ENCODE data around the gene POFUT2.

- TF ChIP-seq CTCF (IDR thresholded peaks at IDR 0.05; ENCODE audit: poor library complexity, severe bottlenecking) (no peak), POLR2AphosphoS5 (IDR thresholded peaks at IDR 0.05) (no peak)
Observed at GRCh38 chr21:45260191-45260825, 27.4 kb downstream of the POFUT2 start.
